IPS-NIHi11 (cell line): ENCODE data around the gene CERKL.
A peak's percentile ranks its signal among the peaks of the same experiment; 100 is the strongest.
"Not testable (repeated sequence)": the region's sequence is repeated elsewhere in the genome, so short reads cannot be mapped to it uniquely, and the experiment has no call there.

ENCODE experiments used
- DNase-seq: peaks from one replicate; pipeline ENCODE4 v3.0.0; 2012; ENCODE audit warnings: mixed read lengths, low spot score

Gene CERKL

GRCh38 chr2:181656450-181657291, at the start of gene CERKL:
Gene CERKL, minus strand, starts transcription at chr2:181657105. Its CDS starts 99 bp downstream, at chr2:181657006.
- peak; percentile 90 for DNase-seq

GRCh38 chr2:181702519-181702918, 45.6 kb upstream of the CERKL start:
- not testable (repeated sequence) for DNase-seq

- DNase-seq: no peak
Measured at GRCh38 chr2:181698223-181698622, 41.3 kb upstream of the CERKL start.

GRCh38 chr2:181697571-181697970, 40.7 kb upstream of the CERKL start:
- no peak for DNase-seq

GRCh38 chr2:181697126-181697525, 40.2 kb upstream of the CERKL start:
- DNase-seq: no peak

- DNase-seq: no peak
Measured at GRCh38 chr2:181694271-181694670, 37.4 kb upstream of the CERKL start.

GRCh38 chr2:181690860-181691259, 34.0 kb upstream of the CERKL start:
- DNase-seq: no peak

- no peak for DNase-seq
Measured at GRCh38 chr2:181686576-181687185, 29.8 kb upstream of the CERKL start.

- peak; percentile 61 for DNase-seq
Measured at GRCh38 chr2:181685150-181685688, 28.3 kb upstream of the CERKL start.

GRCh38 chr2:181684454-181685149, 27.7 kb upstream of the CERKL start:
- DNase-seq: no peak

- DNase-seq: peak; percentile 75
Measured at GRCh38 chr2:181683518-181684453, 26.9 kb upstream of the CERKL start.

- DNase-seq: no peak
Measured at GRCh38 chr2:181682795-181683517, 26.1 kb upstream of the CERKL start.

- no peak for DNase-seq
Measured at GRCh38 chr2:181682026-181682789, 25.3 kb upstream of the CERKL start.

GRCh38 chr2:181680937-181681811, 24.3 kb upstream of the CERKL start:
- DNase-seq: no peak

GRCh38 chr2:181680055-181680936, 23.4 kb upstream of the CERKL start, which contains the start of gene NEUROD1:
Gene NEUROD1, minus strand, starts transcription at chr2:181680517. Its CDS starts 1,657 bp downstream, at chr2:181678860.
- DNase-seq: peak; percentile 61

GRCh38 chr2:181679544-181679979, 22.7 kb upstream of the CERKL start:
- no peak for DNase-seq

GRCh38 chr2:181678861-181679543, 22.1 kb upstream of the CERKL start:
- no peak for DNase-seq
